Keratinocyte (primary cell): ENCODE measurements around the gene EPHB6. TPM values are rescaled to one million over a fixed set of nuclear protein-coding genes. Genes with fewer than 3 reads are reported as not detected.

Experiments
- DNase-seq: peaks from one replicate; pipeline ENCODE4 v3.0.0-alpha.2; 2011; ENCODE audit warnings: low read depth, missing footprints, low spot score
- FAIRE-seq: peaks from 2 replicates; lab custom pipeline; 2011; peaks lifted over from hg19 to GRCh38; lab: Jason Lieb, UNC
- H2AFZ ChIP-seq: 2 replicates; pipeline ENCODE4 v1.6.0; 2012; ENCODE audit warnings: low read length, control low read depth, inconsistent platforms; ENCODE audit not compliant: control insufficient read depth
- H3K27ac ChIP-seq: 2 replicates; pipeline ENCODE4 v1.5.1; 2011; ENCODE audit warnings: low read length; ENCODE audit not compliant: control insufficient read depth, insufficient read depth
- H3K27me3 ChIP-seq: 3 replicates; pipeline ENCODE4 v1.6.0; 2011; ENCODE audit warnings: low read length; ENCODE audit not compliant: control insufficient read depth, insufficient read depth; ENCODE audit errors: extremely low read depth
- H3K36me3 ChIP-seq, 2 experiments: 2 replicates in 1 of 2; 3 replicates in 1 of 2; pipeline ENCODE4 v1.5.1; 2011; ENCODE audit warnings: low read length in 2 of 2, mild to moderate bottlenecking in 1 of 2; ENCODE audit not compliant: control insufficient read depth in 2 of 2, insufficient read depth in 2 of 2; ENCODE audit errors: extremely low read depth in 1 of 2
- H3K4me1 ChIP-seq: 3 replicates; pipeline ENCODE4 v1.5.1; 2011; ENCODE audit warnings: low read length; ENCODE audit not compliant: control insufficient read depth, insufficient read depth; ENCODE audit errors: extremely low read depth
- H3K4me2 ChIP-seq: 3 replicates; pipeline ENCODE4 v1.6.0; 2011; ENCODE audit warnings: low read depth, low read length; ENCODE audit not compliant: control insufficient read depth, insufficient read depth; ENCODE audit errors: extremely low read depth
- H3K4me3 ChIP-seq, 3 experiments: fragments of 200-600 bp in 1 of 3; sonication (generic) in 1 of 3; 2 replicates in 2 of 3; 3 replicates in 1 of 3; pipeline ENCODE4 v1.5.1; 2011 to 2016; ENCODE audit warnings: low read length in 3 of 3, mild to moderate bottlenecking in 3 of 3, control low read depth in 2 of 3, inconsistent platforms in 1 of 3, low read depth in 1 of 3, mixed read lengths in 1 of 3, mixed run types in 1 of 3, moderate library complexity in 1 of 3; ENCODE audit not compliant: control insufficient read depth in 2 of 3, insufficient read depth in 2 of 3; ENCODE audit errors: extremely low read depth in 1 of 3
- H3K79me2 ChIP-seq: 2 replicates; pipeline ENCODE4 v1.6.0; 2012; ENCODE audit warnings: low read length; ENCODE audit not compliant: control insufficient read depth, insufficient read depth
- H3K9ac ChIP-seq: 3 replicates; pipeline ENCODE4 v1.6.0; 2011; ENCODE audit warnings: low read length; ENCODE audit not compliant: control insufficient read depth, insufficient read depth; ENCODE audit errors: extremely low read depth
- H3K9me1 ChIP-seq: 3 replicates; pipeline ENCODE4 v1.6.0; 2011; ENCODE audit warnings: low read length; ENCODE audit not compliant: control insufficient read depth, insufficient read depth; ENCODE audit errors: extremely low read depth
- H3K9me3 ChIP-seq: 2 replicates; pipeline ENCODE4 v1.5.1; 2012; ENCODE audit warnings: low read depth, low read length; ENCODE audit not compliant: control insufficient read depth
- H4K20me1 ChIP-seq: 3 replicates; pipeline ENCODE4 v1.6.0; 2011; ENCODE audit warnings: low read length; ENCODE audit not compliant: control insufficient read depth, insufficient read depth; ENCODE audit errors: extremely low read depth
- CTCF ChIP-seq, 3 experiments: IDR thresholded peaks in 1 of 3; conservative IDR thresholded peaks in 1 of 3; optimal IDR thresholded peaks in 1 of 3; 2 replicates in 2 of 3; 3 replicates in 1 of 3; pipeline versions ENCODE3 to v1.5.1; 2011; ENCODE audit warnings: low read length in 3 of 3, mild to moderate bottlenecking in 3 of 3, moderate library complexity in 2 of 3, control low read depth in 1 of 3, inconsistent platforms in 1 of 3; ENCODE audit not compliant: insufficient read depth in 2 of 3; ENCODE audit errors: extremely low read depth in 1 of 3
- EZH2 ChIP-seq: IDR thresholded peaks from one replicate; pipeline ENCODE4 v1.6.1; 2012; ENCODE audit warnings: inconsistent platforms, mild to moderate bottlenecking, low read length, moderate library complexity
- dilution Hi-C: fragments of 300-500 bp; cut with MboI; formaldehyde crosslinking; loops from one replicate; pipeline ENCODE4 v1.7.0; 2020; ENCODE audit warnings: low sequenced_read_pairs; ENCODE audit not compliant: extremely low pct_ligation_motif_present
- polyA plus RNA-seq, 5 experiments: library from polyadenylated mRNA; depleted of rRNA in 3 of 5; stranded (reverse) in 3 of 5; stranded (forward) in 1 of 5; unstranded in 1 of 5; fragments of >200 nt; gene quantifications; 1 replicate in 1 of 5; 2 replicates in 3 of 5; 3 replicates in 1 of 5; pipeline versions ENCODE4 v1.2.1 to v1.2.3, GENCODE V29; 2011 to 2012; ENCODE audit warnings: missing spikeins in 2 of 5, low read depth in 1 of 5, low replicate concordance in 1 of 5

EPHB6 gene
- polyA plus RNA-seq, 1 donor (not counting 4 experiments of a cell fraction or from before 2014, with no cell fraction given): 1.9 TPM

- Histone ChIP-seq H3K9me1 (no peaks in the 10 kb centered on the region), H3K27me3 (no peaks in the 10 kb centered on the region), H3K4me3 (no peak overlapping the region), H3K36me3 (no peaks in the 10 kb centered on the region), H3K4me2 (no peak overlapping the region), H3K4me1 (no peaks in the 10 kb centered on the region), H3K9me3 (no peaks in the 10 kb centered on the region), H3K27ac (no peak overlapping the region), H3K9ac (no peak overlapping the region), H2AFZ (no peak overlapping the region), H4K20me1 (no peaks in the 10 kb centered on the region), H3K79me2 (no peaks in the 10 kb centered on the region)
- FAIRE-seq (no peak), DNase-seq (no peak)
- dilution Hi-C loops: no loop called here
- TF ChIP-seq CTCF (optimal IDR thresholded peaks at IDR 0.05 in 1 of 3, IDR thresholded peaks at IDR 0.05 in 1 of 3, conservative IDR thresholded peaks at IDR 0.05 in 1 of 3; ENCODE audit: extremely low read depth in 1 of 3, insufficient read depth in 2 of 3, low read length in 3 of 3) (no peak), EZH2 (no peak)
Observed at GRCh38 chr7:142874409-142874808, 19.5 kb downstream of the EPHB6 start.

GRCh38 chr7:142874837-142875236, 20.0 kb downstream of the EPHB6 start:
- Histone ChIP-seq H2AFZ (no peak overlapping the region), H3K4me2 (no peak overlapping the region), H3K4me1 (no peaks in the 10 kb centered on the region), H3K4me3 (no peak overlapping the region), H3K79me2 (no peaks in the 10 kb centered on the region), H3K9ac (no peak overlapping the region), H4K20me1 (no peaks in the 10 kb centered on the region), H3K9me3 (no peaks in the 10 kb centered on the region), H3K36me3 (no peaks in the 10 kb centered on the region), H3K27me3 (no peaks in the 10 kb centered on the region), H3K9me1 (no peaks in the 10 kb centered on the region), H3K27ac (no peak overlapping the region)
- DNase-seq (no peak), FAIRE-seq (no peak)
- TF ChIP-seq EZH2 (no peak), CTCF (optimal IDR thresholded peaks at IDR 0.05 in 1 of 3, IDR thresholded peaks at IDR 0.05 in 1 of 3, conservative IDR thresholded peaks at IDR 0.05 in 1 of 3; ENCODE audit: extremely low read depth in 1 of 3, insufficient read depth in 2 of 3, low read length in 3 of 3) (no peak)
- dilution Hi-C loops: no loop called here
